ENCODE measurements around the gene METTL27. TPM values are rescaled to one million over a fixed set of nuclear protein-coding genes. Genes with fewer than 3 reads are reported as not detected.
"Not testable (repeated sequence)": the region's sequence is repeated elsewhere in the genome, so short reads cannot be mapped to it uniquely, and the experiment has no call there.

Gene METTL27
- total RNA-seq, 4 donors from 2014 or later = 1.5 to 9.3 (median 2.8) TPM; not detected in 1

DNA sequence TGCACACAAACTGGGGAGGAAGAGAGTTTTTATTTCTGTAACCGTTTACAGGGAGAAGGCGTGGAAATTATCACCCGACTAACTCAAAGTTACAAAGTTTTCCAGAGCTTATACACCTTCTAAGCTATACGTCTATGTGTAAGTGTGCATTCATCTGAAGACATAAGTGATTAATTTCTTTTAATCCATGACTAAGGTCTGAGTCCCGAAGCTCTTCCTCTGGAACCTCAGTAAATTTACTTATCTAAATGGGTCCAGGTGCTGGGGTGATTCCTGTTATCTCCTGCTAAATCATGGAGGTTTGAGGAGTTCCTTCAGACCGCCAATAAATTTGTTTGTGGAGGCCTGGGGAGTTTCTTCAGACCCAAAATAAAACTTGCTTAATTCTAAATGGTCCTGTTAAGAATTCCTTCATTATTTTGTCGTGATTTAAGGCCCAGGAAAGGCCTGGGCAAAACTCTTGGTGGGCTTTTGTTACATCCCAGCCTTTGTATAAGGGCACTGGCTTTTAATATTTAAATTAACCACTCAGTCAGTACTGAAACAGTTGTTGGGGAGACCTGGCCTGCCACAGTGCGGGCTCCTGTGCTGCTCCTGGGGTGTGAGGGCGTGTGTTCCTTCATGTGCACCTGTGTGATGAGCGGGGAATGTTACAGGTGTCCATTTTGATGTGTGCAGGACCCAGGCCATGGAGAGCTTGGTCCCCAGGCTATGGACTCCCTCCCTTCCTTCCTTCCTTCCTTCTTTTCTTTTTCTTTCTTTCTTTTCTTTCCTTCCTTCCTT is 5.8 kb upstream of the METTL27 start:
- H3K4me1 ChIP-seq = peaks cover 6 to 8% of the 10 kb centered on the region in 2 donors
- no peaks in the 10 kb centered on the region for H3K27me3 ChIP-seq
- peak overlapping the region; percentile 86 to 96 for H3K27ac ChIP-seq
- no peaks in the 10 kb centered on the region for H3K36me3 ChIP-seq
- no peak overlapping the region for H3K4me3 ChIP-seq
- no peaks in the 10 kb centered on the region for H3K9me3 ChIP-seq
- no peak for TF ChIP-seq POLR2A (IDR thresholded peaks at IDR 0.05)
- TF ChIP-seq, protein P1, sequence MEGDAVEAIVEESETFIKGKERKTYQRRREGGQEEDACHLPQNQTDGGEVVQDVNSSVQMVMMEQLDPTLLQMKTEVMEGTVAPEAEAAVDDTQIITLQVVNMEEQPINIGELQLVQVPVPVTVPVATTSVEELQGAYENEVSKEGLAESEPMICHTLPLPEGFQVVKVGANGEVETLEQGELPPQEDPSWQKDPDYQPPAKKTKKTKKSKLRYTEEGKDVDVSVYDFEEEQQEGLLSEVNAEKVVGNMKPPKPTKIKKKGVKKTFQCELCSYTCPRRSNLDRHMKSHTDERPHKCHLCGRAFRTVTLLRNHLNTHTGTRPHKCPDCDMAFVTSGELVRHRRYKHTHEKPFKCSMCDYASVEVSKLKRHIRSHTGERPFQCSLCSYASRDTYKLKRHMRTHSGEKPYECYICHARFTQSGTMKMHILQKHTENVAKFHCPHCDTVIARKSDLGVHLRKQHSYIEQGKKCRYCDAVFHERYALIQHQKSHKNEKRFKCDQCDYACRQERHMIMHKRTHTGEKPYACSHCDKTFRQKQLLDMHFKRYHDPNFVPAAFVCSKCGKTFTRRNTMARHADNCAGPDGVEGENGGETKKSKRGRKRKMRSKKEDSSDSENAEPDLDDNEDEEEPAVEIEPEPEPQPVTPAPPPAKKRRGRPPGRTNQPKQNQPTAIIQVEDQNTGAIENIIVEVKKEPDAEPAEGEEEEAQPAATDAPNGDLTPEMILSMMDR (IDR thresholded peaks at IDR 0.05) = no peak
- intact Hi-C loops (cut with DNase I; ENCODE audit: low total_unique reads) = no loop called here
- DNase-seq = no peak

GRCh38 chr7:73845701-73846195 is 3.4 kb upstream of the METTL27 start:
- peak overlapping the region; percentile 86 to 96 for H3K27ac ChIP-seq
- H3K4me1 ChIP-seq; intact Hi-C loops (cut with DNase I; ENCODE audit: low total_unique reads); H3K4me3 ChIP-seq; H3K27me3 ChIP-seq; H3K36me3 ChIP-seq; H3K9me3 ChIP-seq: not testable (repeated sequence)
- DNase-seq = peak; percentile 63 to 82
- TF ChIP-seq POLR2A (IDR thresholded peaks at IDR 0.05) = peak; percentile 33 to 56

DNA sequence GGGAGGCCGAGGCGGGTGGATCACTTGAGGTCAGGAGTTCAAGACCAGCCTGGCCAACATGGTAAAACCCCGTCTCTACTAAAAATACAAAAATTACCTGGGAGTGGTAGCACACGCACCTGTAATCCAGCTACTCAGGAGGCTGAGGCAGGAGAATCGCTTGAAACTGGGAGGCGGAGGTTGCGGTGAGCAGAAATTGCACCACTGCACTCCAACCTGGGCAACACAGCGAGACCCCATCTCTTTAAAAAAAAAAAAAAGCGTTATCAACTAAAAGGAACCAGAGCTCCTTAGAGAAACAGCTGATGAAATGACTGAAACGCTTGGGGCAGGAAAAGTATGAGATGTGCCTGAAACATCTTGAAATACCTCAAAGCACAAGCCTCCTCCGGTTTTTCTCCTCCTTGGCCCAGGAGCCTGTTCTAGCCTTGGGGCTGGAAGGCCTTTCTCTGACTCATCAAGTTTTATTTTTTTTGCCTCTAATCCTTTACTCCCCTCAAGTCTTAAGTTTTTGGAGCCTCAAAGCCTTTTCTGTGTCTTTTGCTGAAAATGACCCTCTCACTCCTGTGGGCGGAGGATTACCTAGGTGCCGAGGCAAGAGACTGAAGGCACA is 2.6 kb upstream of the METTL27 start:
- Histone ChIP-seq H3K36me3 (no peaks in the 10 kb centered on the region), H3K27me3 (no peaks in the 10 kb centered on the region), H3K4me1 (peaks cover 4 to 6% of the 10 kb centered on the region in 2 donors), H3K27ac (peak overlapping the region; percentile 86 to 96), H3K4me3 (no peak overlapping the region), H3K9me3 (no peaks in the 10 kb centered on the region)
- intact Hi-C loops (cut with DNase I; ENCODE audit: low total_unique reads) = no loop called here
- DNase-seq = peak in 1 of 2 donors; percentile 64
- no peak for TF ChIP-seq POLR2A (IDR thresholded peaks at IDR 0.05)
- TF ChIP-seq, protein P1 (IDR thresholded peaks at IDR 0.05) = no peak

- no peaks in the 10 kb centered on the region for H3K36me3 ChIP-seq
- H3K4me1 ChIP-seq = peaks cover 4 to 6% of the 10 kb centered on the region in 2 donors
- intact Hi-C loops (cut with DNase I; ENCODE audit: low total_unique reads) = no loop called here
- no peak overlapping the region for H3K4me3 ChIP-seq
- no peaks in the 10 kb centered on the region for H3K9me3 ChIP-seq
- H3K27me3 ChIP-seq = no peaks in the 10 kb centered on the region
- TF ChIP-seq, protein P1 (IDR thresholded peaks at IDR 0.05) = no peak
- no peak for TF ChIP-seq POLR2A (IDR thresholded peaks at IDR 0.05)
- no peak for DNase-seq
- H3K27ac ChIP-seq = peak overlapping the region; percentile 86 to 96
Observed at GRCh38 chr7:73844131-73844547, 1.8 kb upstream of the METTL27 start.

- no peak for TF ChIP-seq POLR2A (IDR thresholded peaks at IDR 0.05)
- TF ChIP-seq, protein P1 (IDR thresholded peaks at IDR 0.05) = no peak
- Histone ChIP-seq H3K9me3 (no peaks in the 10 kb centered on the region), H3K4me1 (peaks cover 4 to 6% of the 10 kb centered on the region in 2 donors), H3K36me3 (no peaks in the 10 kb centered on the region), H3K27ac (peak overlapping the region; percentile 92 to 96), H3K4me3 (peak overlapping the region; percentile 68 to 74), H3K27me3 (no peaks in the 10 kb centered on the region)
- intact Hi-C loops (cut with DNase I; ENCODE audit: low total_unique reads) = no loop called here
- DNase-seq = no peak
Observed at GRCh38 chr7:73841689-73842066, 638 bp downstream of the METTL27 start.

Data from uterus (tissue), 4 donors.